Body of pancreas (tissue), 4 donors: Measurements from ENCODE around the gene NUSAP1.

Experiments
- CTCF ChIP-seq, 7 experiments: fragments of 450-650 bp in 4 of 7; fragments of 200-600 bp in 3 of 7; sonication (generic) in 3 of 7; IDR thresholded peaks; one replicate each; pipeline ENCODE4 v1.5.1; 2016 to 2019; ENCODE audit warnings: antibody characterized with exemption in 7 of 7
- POLR2A ChIP-seq, 3 donors: fragments of 450-650 bp; IDR thresholded peaks; one replicate each; pipeline ENCODE4 v1.6.1; 2016; ENCODE audit warnings: antibody characterized with exemption in 3 of 3, mild to moderate bottlenecking in 2 of 3

GRCh38 chr15:41337631-41338522, 5.2 kb downstream of the NUSAP1 start:
- no peak for TF ChIP-seq CTCF (IDR thresholded peaks at IDR 0.05)
- no peak for TF ChIP-seq POLR2A (IDR thresholded peaks at IDR 0.05)
